ENCODE results near the gene PRKCI.

The PRKCI gene

GRCh38 chr3:170346481-170347392 lies 124.5 kb downstream of the PRKCI start:
- DNase-seq = peak; percentile 45

DNA sequence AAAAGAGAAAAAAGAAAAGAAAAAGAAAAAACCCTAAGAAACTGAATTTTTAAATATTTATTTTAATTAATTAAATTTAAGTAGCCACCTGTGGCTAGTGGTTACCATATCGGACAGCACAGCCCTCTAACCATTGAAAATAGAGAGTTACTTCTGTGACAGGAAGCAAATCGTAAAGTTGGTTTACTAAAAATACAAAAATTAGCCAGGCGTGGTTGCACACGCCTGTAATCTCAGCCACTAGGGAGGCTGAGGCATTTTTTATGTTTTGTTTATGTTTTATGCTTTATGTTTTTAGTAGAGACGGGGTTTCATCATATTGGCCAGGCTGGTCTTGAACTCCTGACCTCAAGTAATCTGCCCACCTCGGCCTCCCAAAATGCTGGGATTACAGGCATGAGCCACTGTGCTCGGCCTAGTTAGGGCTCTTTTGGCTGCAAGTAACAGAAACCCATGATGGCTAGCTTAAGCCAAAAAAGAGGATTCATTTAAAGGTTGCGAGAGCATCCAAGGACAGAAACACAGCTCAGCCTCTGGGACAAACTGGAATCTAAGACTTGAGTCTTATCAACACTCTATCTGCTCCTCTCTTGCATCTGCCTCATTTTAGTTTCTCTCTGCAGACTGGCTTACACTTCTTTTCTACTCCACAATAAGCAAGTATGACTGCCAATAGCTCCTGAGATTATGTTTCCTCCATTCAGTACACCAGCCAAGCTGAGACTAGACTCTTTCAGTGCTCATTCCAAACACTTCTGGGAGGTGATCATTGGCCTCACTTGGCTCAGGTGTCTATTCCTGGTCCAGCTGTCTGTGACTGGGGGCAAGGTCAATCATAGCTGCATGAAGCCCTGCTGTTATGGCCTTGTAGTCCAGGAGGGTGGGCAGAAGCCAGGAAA lies 128.5 kb downstream of the PRKCI start:
- no peak for DNase-seq

- no peak for DNase-seq
Measured at GRCh38 chr3:170352936-170353335, 130.7 kb downstream of the PRKCI start.

- DNase-seq = no peak
Measured at GRCh38 chr3:170353485-170353884, 131.3 kb downstream of the PRKCI start.

DNA sequence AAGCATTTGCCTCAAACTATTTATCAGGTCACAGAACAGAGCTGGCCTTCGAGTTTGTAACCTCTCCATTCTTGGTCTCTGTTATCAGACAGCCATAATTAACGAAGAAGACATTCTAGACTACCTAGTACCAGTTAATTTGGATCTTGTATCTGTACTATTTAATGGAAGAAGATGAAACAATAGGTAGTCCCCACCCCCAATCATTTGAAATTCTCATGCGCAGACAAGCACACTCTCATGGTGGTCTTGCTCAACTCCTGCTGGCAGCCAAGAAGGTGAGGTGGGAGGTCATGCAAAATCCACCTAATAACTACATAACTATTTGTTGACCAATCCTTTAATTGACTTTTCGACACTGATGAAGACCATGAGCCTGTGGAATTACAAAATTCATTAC lies 132.5 kb downstream of the PRKCI start:
- no peak for DNase-seq
